ENCODE data around the gene TOMT.

The TOMT gene, protein sequence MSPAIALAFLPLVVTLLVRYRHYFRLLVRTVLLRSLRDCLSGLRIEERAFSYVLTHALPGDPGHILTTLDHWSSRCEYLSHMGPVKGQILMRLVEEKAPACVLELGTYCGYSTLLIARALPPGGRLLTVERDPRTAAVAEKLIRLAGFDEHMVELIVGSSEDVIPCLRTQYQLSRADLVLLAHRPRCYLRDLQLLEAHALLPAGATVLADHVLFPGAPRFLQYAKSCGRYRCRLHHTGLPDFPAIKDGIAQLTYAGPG

DNA sequence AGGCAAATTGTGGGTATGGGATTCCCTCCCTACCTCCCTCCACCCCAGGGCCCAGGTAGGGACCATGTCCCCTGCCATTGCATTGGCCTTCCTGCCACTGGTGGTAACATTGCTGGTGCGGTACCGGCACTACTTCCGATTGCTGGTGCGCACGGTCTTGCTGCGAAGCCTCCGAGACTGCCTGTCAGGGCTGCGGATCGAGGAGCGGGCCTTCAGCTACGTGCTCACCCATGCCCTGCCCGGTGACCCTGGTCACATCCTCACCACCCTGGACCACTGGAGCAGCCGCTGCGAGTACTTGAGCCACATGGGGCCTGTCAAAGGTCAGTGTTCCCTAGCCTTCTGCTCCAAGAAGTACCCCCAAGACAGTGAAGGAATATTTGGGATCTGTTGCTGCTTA lies at the start of gene TOMT:
Gene TOMT (plus strand): TSS at position 37 of the 400 bp plus-strand sequence. CDS start 28 bp downstream, at position 65.
- peaks cover 19% of the 10 kb centered on the region for H3K4me1 ChIP-seq (ENCODE audit: control insufficient read depth, insufficient read depth, low read length)
- no peaks in the 10 kb centered on the region for H3K36me3 ChIP-seq (ENCODE audit: control insufficient read depth, insufficient read depth, low read length, severe bottlenecking)
- no peak within 1 kb of the TSS for H3K4me3 ChIP-seq (ENCODE audit: low read length)
- H3K9ac ChIP-seq (ENCODE audit: low read length): no peak within 1 kb of the TSS
- H3K27me3 ChIP-seq (replicated peaks; ENCODE audit: control insufficient read depth, insufficient read depth, low read length): no peaks in the 10 kb centered on the region
- DNase-seq (ENCODE audit: low read depth): no peak
- no peaks in the 10 kb centered on the region for H3K9me3 ChIP-seq (ENCODE audit: control insufficient read depth, low read length)

DNA sequence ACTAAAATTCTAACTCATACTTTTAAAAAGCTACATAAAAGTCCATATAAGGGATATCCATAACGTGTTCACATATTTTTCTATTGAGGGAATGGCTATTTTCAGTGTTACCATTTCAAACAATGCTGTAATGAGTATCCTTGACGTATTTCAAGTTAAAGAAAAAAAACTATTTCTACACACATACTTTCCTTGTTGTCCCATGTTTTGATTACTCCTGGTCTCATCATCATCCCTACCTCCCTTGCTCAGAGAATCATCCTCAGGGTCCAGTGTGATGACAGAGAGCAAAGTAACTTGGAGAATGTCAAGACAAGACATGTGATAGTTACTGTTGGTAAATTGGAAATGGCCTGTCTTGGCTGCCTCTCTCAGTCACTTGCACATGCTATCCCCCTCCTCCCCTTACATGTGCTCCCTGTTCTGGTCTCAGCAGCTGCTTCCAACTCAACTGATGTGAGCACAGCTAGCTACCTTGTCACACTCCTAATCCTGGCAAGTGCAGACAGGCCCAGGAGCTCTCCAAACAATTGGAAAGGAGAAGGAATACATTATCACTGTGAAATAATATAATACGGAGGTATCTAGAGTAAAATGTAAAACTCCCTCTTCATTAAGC lies 47.2 kb upstream of the TOMT start:
- Histone ChIP-seq H3K9ac (ENCODE audit: low read length) (no peak overlapping the region), H3K4me1 (ENCODE audit: control insufficient read depth, insufficient read depth, low read length) (no peaks in the 10 kb centered on the region), H3K9me3 (ENCODE audit: control insufficient read depth, low read length) (no peaks in the 10 kb centered on the region), H3K27me3 (replicated peaks; ENCODE audit: control insufficient read depth, insufficient read depth, low read length) (no peaks in the 10 kb centered on the region), H3K36me3 (ENCODE audit: control insufficient read depth, insufficient read depth, low read length, severe bottlenecking) (peaks cover 10% of the 10 kb centered on the region), H3K4me3 (ENCODE audit: low read length) (no peak overlapping the region)
- peak; percentile 40 for DNase-seq (ENCODE audit: low read depth)

DNA sequence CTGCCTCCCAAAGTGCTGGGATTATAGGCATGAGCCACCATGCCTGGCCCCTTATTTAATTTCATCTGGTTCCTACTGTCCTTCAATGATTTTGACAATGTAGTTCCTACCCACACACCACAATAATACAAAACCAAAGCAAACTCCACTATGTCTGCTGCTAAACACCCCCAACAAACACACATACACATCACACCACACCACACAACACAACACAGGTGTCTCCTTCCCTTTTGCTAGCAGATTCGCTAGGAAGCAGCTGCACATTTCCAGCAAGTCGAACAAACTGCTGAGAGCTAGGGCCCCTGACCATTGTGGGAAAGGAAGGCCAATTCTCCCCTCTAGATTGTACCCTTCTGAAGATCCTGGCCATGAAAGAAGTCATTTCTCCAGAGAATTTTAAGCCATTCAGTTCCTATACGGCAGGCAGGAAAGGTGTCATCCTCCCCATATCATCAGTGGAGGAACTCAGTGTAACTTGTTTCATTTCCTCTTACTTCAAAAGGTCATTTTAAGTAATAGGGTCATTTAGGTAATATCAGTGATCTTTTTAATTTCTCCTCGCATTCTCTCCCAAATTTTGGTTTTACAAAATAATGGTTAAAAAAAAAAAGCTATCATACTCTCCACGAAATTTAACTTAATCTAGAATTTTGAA lies 43.9 kb upstream of the TOMT start:
- Histone ChIP-seq H3K4me1 (ENCODE audit: control insufficient read depth, insufficient read depth, low read length) (peaks cover 7% of the 10 kb centered on the region), H3K9me3 (ENCODE audit: control insufficient read depth, low read length) (no peaks in the 10 kb centered on the region), H3K36me3 (ENCODE audit: control insufficient read depth, insufficient read depth, low read length, severe bottlenecking) (peaks cover 10% of the 10 kb centered on the region), H3K27me3 (replicated peaks; ENCODE audit: control insufficient read depth, insufficient read depth, low read length) (no peaks in the 10 kb centered on the region), H3K9ac (ENCODE audit: low read length) (no peak overlapping the region), H3K4me3 (ENCODE audit: low read length) (no peak overlapping the region)
- DNase-seq (ENCODE audit: low read depth): no peak

DNA sequence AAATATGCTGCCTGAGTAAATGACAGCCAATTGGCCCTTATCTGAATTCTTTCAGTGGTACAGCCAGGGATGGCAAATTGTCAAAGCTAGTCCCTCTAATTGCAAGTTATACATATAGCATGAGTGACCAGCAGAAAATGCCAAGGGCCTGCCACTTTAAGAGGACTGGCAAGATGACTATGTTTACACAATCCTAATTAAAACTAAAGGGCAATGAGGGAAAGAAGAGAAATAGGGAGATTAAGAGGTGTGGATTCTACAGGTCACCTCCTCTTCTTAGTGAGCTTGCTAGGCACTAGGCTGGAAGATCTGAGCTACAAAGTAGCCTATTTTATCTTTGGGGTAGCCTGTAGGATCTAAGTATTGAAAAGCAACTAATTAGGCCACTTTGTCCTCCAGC lies 38.9 kb upstream of the TOMT start:
- Histone ChIP-seq H3K9me3 (ENCODE audit: control insufficient read depth, low read length) (no peaks in the 10 kb centered on the region), H3K4me1 (ENCODE audit: control insufficient read depth, insufficient read depth, low read length) (peaks cover 56% of the 10 kb centered on the region), H3K27me3 (replicated peaks; ENCODE audit: control insufficient read depth, insufficient read depth, low read length) (no peaks in the 10 kb centered on the region), H3K9ac (ENCODE audit: low read length) (peak overlapping the region; percentile 52), H3K4me3 (ENCODE audit: low read length) (peak overlapping the region; percentile 49), H3K36me3 (ENCODE audit: control insufficient read depth, insufficient read depth, low read length, severe bottlenecking) (peaks cover 8% of the 10 kb centered on the region)
- peak; percentile 16 for DNase-seq (ENCODE audit: low read depth)

DNA sequence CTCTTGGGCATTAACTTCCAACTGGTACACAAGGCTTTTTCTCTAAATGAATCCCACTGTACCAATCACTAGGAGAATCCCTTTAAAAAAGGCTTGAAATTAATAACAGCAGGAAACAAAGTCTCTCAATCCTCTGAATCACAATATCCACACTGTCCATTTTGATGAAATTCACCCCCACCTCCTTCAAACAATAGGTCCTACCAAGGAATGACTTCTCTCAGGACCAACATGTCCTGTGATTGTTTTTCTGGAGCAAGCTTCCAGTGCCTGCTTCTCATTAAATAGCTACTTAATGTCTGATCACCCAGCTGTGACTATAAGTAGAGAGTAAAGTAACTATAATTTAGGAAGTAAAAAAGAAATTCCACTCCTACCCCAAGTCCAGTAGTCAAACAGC lies 38.5 kb upstream of the TOMT start:
- H3K36me3 ChIP-seq (ENCODE audit: control insufficient read depth, insufficient read depth, low read length, severe bottlenecking): peaks cover 4% of the 10 kb centered on the region
- peak overlapping the region; percentile 52 for H3K9ac ChIP-seq (ENCODE audit: low read length)
- H3K9me3 ChIP-seq (ENCODE audit: control insufficient read depth, low read length): no peaks in the 10 kb centered on the region
- H3K4me1 ChIP-seq (ENCODE audit: control insufficient read depth, insufficient read depth, low read length): peaks cover 60% of the 10 kb centered on the region
- peak overlapping the region; percentile 49 for H3K4me3 ChIP-seq (ENCODE audit: low read length)
- no peak for DNase-seq (ENCODE audit: low read depth)
- H3K27me3 ChIP-seq (replicated peaks; ENCODE audit: control insufficient read depth, insufficient read depth, low read length): no peaks in the 10 kb centered on the region

DNA sequence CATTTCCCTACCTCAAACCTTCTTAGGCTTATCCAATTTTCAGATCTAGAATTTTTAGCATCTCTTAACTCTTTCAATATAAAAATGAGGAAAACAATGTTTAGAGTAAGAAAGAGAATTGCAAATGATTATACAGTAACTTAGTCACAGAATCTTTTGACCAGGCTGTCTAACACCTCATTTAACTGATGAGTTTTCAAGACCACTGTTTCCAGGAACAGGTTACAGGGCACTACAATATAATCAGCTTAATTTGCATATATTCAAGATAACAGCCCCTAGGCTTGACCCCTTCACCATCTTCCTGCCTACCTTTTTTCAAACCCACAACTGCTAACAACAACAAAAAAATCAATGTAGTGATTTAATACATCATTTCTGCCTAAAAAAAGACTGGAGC lies 38.0 kb upstream of the TOMT start:
- Histone ChIP-seq H3K4me3 (ENCODE audit: low read length) (no peak overlapping the region), H3K27me3 (replicated peaks; ENCODE audit: control insufficient read depth, insufficient read depth, low read length) (no peaks in the 10 kb centered on the region), H3K36me3 (ENCODE audit: control insufficient read depth, insufficient read depth, low read length, severe bottlenecking) (peaks cover 3% of the 10 kb centered on the region), H3K9ac (ENCODE audit: low read length) (no peak overlapping the region), H3K4me1 (ENCODE audit: control insufficient read depth, insufficient read depth, low read length) (peaks cover 64% of the 10 kb centered on the region), H3K9me3 (ENCODE audit: control insufficient read depth, low read length) (no peaks in the 10 kb centered on the region)
- no peak for DNase-seq (ENCODE audit: low read depth)

DNA sequence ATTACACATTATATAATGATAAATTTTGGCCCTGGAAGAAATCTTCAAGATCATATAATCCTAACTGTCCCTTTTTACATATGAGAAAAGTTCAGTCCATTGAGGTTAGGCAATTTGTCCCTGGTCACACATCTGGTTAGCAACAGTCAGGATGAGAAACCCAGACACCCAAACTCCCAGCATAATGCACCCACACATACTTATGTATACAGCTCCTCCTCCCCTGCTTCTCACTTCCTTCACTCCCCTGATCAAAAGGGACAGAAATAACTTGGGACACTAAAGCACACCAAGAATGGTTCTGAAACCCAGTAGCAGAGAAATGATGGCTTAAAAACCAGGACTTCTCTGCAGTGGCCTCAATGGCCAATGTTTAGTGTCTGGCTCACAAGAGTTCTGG lies 36.5 kb upstream of the TOMT start:
- Histone ChIP-seq H3K27me3 (replicated peaks; ENCODE audit: control insufficient read depth, insufficient read depth, low read length) (no peaks in the 10 kb centered on the region), H3K4me1 (ENCODE audit: control insufficient read depth, insufficient read depth, low read length) (peaks cover 64% of the 10 kb centered on the region), H3K9ac (ENCODE audit: low read length) (peak overlapping the region; percentile 83), H3K4me3 (ENCODE audit: low read length) (peak overlapping the region; percentile 57), H3K36me3 (ENCODE audit: control insufficient read depth, insufficient read depth, low read length, severe bottlenecking) (peaks cover 3% of the 10 kb centered on the region), H3K9me3 (ENCODE audit: control insufficient read depth, low read length) (no peaks in the 10 kb centered on the region)
- peak; percentile 60 for DNase-seq (ENCODE audit: low read depth)

DNA sequence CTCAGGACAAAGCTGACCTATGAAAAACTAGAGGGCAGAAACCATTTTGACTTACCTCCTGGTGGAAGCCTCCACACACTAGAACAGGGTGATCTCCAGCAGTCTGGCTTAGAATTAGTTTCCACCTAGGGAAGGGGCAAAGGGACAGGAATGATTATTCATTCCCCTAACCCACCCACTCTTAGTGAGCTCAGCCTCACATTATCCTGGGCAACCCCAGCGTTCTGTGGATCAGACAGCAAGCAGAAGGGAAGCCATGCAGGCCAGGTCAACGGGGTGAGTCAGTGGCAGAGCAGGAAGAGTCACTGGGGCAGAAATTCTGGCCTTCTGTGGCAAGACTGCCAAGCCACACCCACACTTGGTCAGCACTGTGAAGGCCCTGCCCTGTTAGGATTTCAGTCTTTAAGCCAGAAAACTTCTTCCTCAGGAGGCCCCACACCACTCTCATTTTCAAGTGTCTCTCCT lies 35.9 kb upstream of the TOMT start:
- peaks cover 3% of the 10 kb centered on the region for H3K36me3 ChIP-seq (ENCODE audit: control insufficient read depth, insufficient read depth, low read length, severe bottlenecking)

DNA sequence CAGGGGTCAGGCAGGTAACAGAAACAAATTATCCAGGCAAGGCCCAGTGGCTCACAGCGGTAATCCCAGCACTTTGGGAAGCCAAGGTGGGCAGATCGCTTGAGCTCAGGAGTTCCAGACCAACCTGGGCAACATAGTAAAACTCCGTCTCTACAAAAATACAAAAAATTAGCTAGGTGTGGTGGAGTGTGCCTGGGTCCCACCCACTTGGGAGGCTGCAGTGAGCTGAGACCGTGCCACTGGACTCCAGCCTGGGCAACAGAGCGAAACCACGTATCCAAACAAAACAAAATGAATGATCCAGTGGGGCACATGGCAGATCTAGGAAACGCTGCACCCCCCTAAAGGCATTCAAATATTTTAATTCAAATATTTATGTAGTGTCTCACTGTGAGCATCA lies 35.2 kb upstream of the TOMT start:
- Histone ChIP-seq H3K4me3 (ENCODE audit: low read length) (peak overlapping the region; percentile 21), H3K9ac (ENCODE audit: low read length) (peak overlapping the region; percentile 83), H3K27me3 (replicated peaks; ENCODE audit: control insufficient read depth, insufficient read depth, low read length) (no peaks in the 10 kb centered on the region), H3K9me3 (ENCODE audit: control insufficient read depth, low read length) (no peaks in the 10 kb centered on the region), H3K4me1 (ENCODE audit: control insufficient read depth, insufficient read depth, low read length) (peaks cover 64% of the 10 kb centered on the region), H3K36me3 (ENCODE audit: control insufficient read depth, insufficient read depth, low read length, severe bottlenecking) (peaks cover 3% of the 10 kb centered on the region)
- DNase-seq (ENCODE audit: low read depth): no peak

More for the DNA sequence above, 35.9 kb upstream of the TOMT start:
- H3K27me3 ChIP-seq (replicated peaks; ENCODE audit: control insufficient read depth, insufficient read depth, low read length): no peaks in the 10 kb centered on the region
- peaks cover 64% of the 10 kb centered on the region for H3K4me1 ChIP-seq (ENCODE audit: control insufficient read depth, insufficient read depth, low read length)
- H3K4me3 ChIP-seq (ENCODE audit: low read length): peak overlapping the region; percentile 57
- H3K9me3 ChIP-seq (ENCODE audit: control insufficient read depth, low read length): no peaks in the 10 kb centered on the region
- peak; percentile 89 for DNase-seq (ENCODE audit: low read depth)
- peak overlapping the region; percentile 83 for H3K9ac ChIP-seq (ENCODE audit: low read length)

DNA sequence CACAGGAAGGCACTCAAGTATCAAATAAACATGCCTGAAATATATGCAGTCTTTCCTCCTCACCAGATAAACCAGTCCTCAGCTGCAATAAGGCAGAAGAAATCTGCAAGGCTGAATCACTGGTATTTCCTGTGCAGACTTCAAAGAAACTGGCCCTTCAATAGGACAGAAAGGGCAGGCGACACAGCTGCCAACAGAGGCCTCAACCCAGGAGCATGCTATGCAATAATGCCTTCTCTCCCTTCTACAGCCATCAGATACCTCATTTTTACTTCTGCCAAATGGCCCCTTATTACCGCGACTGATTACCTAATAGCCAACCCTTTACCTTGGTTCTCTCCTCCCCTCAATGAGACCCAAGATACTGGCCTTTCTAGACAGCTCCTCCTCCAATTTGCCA lies 33.4 kb upstream of the TOMT start:
- DNase-seq (ENCODE audit: low read depth): peak; percentile 68
- H3K9me3 ChIP-seq (ENCODE audit: control insufficient read depth, low read length): no peaks in the 10 kb centered on the region
- no peaks in the 10 kb centered on the region for H3K27me3 ChIP-seq (replicated peaks; ENCODE audit: control insufficient read depth, insufficient read depth, low read length)
- peak overlapping the region; percentile 25 for H3K9ac ChIP-seq (ENCODE audit: low read length)
- H3K4me3 ChIP-seq (ENCODE audit: low read length): no peak overlapping the region
- H3K36me3 ChIP-seq (ENCODE audit: control insufficient read depth, insufficient read depth, low read length, severe bottlenecking): peaks cover 3% of the 10 kb centered on the region
- H3K4me1 ChIP-seq (ENCODE audit: control insufficient read depth, insufficient read depth, low read length): peaks cover 52% of the 10 kb centered on the region

DNA sequence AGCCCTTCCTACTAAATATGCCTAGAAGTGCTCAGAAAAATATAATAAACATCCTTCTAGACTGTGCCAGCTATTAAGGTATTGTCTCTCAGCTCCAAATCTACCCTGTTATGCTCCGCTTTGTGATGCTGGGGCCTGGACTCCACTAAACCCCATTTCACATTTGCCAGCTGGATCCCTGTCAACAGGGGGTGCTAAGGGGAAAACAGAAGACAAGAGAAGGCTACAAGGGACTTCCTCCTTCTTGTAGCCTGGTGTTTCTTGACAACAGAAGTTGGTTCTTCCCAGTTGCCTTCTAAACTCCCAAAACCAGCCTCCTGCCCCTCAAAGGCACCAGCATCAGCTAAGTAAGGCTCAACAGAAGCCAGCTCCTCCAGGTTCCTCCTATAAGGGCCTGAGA lies 30.6 kb upstream of the TOMT start:
- DNase-seq (ENCODE audit: low read depth): peak; percentile 15
- H3K9me3 ChIP-seq (ENCODE audit: control insufficient read depth, low read length): no peaks in the 10 kb centered on the region
- no peak overlapping the region for H3K4me3 ChIP-seq (ENCODE audit: low read length)
- H3K9ac ChIP-seq (ENCODE audit: low read length): no peak overlapping the region
- no peaks in the 10 kb centered on the region for H3K27me3 ChIP-seq (replicated peaks; ENCODE audit: control insufficient read depth, insufficient read depth, low read length)
- no peaks in the 10 kb centered on the region for H3K36me3 ChIP-seq (ENCODE audit: control insufficient read depth, insufficient read depth, low read length, severe bottlenecking)
- peaks cover 40% of the 10 kb centered on the region for H3K4me1 ChIP-seq (ENCODE audit: control insufficient read depth, insufficient read depth, low read length)
